Ishikawa (cell line): Measurements from ENCODE around the gene TCF7L2.

Experiments
- CREB1 ChIP-seq: IDR thresholded peaks from 2 replicates; pipeline ENCODE4 v1.6.1; 2012; ENCODE audit warnings: low read depth
- EP300 ChIP-seq: IDR thresholded peaks from 2 replicates; pipeline ENCODE4 v1.6.1; 2012; ENCODE audit warnings: borderline replicate concordance
- FOXM1 ChIP-seq: IDR thresholded peaks from 2 replicates; pipeline ENCODE4 v1.6.1; 2012; ENCODE audit warnings: low read depth, borderline replicate concordance
- MAX ChIP-seq: IDR thresholded peaks from 2 replicates; pipeline ENCODE4 v1.6.1; 2012
- TAF1 ChIP-seq: IDR thresholded peaks from 2 replicates; pipeline ENCODE4 v1.6.1; 2012; ENCODE audit warnings: low read depth, mild to moderate bottlenecking
- TCF12 ChIP-seq: IDR thresholded peaks from 2 replicates; pipeline ENCODE4 v1.6.1; 2012; ENCODE audit warnings: low read depth
- TEAD4 ChIP-seq: IDR thresholded peaks from 2 replicates; pipeline ENCODE4 v1.6.1; 2012
- TF ChIP-seq, protein P1 (sequence below): IDR thresholded peaks from 2 replicates; pipeline ENCODE4 v1.6.1; 2012; ENCODE audit warnings: low read depth, mild to moderate bottlenecking

GRCh38 chr10:113001599-113002448, 51.8 kb downstream of the TCF7L2 start:
- TF ChIP-seq, protein P1, sequence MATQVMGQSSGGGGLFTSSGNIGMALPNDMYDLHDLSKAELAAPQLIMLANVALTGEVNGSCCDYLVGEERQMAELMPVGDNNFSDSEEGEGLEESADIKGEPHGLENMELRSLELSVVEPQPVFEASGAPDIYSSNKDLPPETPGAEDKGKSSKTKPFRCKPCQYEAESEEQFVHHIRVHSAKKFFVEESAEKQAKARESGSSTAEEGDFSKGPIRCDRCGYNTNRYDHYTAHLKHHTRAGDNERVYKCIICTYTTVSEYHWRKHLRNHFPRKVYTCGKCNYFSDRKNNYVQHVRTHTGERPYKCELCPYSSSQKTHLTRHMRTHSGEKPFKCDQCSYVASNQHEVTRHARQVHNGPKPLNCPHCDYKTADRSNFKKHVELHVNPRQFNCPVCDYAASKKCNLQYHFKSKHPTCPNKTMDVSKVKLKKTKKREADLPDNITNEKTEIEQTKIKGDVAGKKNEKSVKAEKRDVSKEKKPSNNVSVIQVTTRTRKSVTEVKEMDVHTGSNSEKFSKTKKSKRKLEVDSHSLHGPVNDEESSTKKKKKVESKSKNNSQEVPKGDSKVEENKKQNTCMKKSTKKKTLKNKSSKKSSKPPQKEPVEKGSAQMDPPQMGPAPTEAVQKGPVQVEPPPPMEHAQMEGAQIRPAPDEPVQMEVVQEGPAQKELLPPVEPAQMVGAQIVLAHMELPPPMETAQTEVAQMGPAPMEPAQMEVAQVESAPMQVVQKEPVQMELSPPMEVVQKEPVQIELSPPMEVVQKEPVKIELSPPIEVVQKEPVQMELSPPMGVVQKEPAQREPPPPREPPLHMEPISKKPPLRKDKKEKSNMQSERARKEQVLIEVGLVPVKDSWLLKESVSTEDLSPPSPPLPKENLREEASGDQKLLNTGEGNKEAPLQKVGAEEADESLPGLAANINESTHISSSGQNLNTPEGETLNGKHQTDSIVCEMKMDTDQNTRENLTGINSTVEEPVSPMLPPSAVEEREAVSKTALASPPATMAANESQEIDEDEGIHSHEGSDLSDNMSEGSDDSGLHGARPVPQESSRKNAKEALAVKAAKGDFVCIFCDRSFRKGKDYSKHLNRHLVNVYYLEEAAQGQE, result no peak
- TF ChIP-seq CREB1 (no peak), MAX (no peak), TEAD4 (no peak), FOXM1 (no peak), TAF1 (no peak), EP300 (no peak), TCF12 (no peak)
